ENCODE measurements around the gene MCHR1. TPM values are rescaled to one million over a fixed set of nuclear protein-coding genes. Genes with fewer than 3 reads are reported as not detected.
"Not testable (repeated sequence)": the region's sequence is repeated elsewhere in the genome, so short reads cannot be mapped to it uniquely, and the experiment has no call there.

Gene MCHR1
- total RNA-seq, 1 experiment from 2014 or later = 0.07 TPM

DNA sequence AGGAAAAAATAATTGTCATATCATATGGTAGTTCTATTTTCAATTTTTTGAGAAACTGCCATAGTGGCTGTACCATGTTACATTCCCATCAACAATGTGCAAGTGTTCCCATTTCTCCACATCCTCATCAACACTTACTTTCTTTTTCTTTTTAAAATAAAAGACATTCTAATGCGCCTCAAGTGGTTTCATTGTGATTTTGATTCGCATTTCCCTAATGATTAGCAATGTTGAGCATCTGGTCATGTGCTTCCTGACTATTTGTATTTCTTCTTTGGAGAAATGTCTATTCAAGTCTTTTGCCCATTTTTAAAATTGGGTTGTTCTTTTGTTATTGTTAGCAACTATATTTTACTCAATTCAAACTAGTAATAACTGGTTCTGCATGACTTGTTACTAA, 8.4 kb downstream of the MCHR1 start:
- no peak for DNase-seq (ENCODE audit: low read depth)

- no peak for DNase-seq (ENCODE audit: low read depth)
Measured at GRCh38 chr22:40690370-40690769, 11.1 kb downstream of the MCHR1 start.

- DNase-seq (ENCODE audit: low read depth) = no peak
Measured at GRCh38 chr22:40691532-40691931, 12.2 kb downstream of the MCHR1 start.

DNA sequence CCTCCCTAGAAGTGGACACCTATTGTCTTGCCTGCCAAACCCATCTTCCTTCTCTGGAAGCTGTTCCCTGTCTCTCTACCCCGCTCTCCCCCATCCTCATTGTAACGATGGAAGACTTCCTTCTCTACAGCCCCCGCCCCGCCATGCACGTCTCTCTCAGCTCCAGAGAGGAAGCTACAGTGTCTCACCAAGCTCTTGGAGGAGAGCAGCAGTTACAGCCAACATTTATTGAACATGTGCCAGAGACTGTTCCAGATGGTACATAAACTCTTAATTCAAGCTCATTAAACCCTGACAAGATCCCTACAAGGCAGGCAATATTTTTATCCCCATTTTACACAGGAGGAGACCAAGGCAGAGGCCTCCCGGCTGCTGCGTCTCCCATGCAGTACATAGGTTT, 15.1 kb downstream of the MCHR1 start:
- DNase-seq (ENCODE audit: low read depth) = no peak

GRCh38 chr22:40701274-40701673, 22.0 kb downstream of the MCHR1 start:
- no peak for DNase-seq (ENCODE audit: low read depth)

DNA sequence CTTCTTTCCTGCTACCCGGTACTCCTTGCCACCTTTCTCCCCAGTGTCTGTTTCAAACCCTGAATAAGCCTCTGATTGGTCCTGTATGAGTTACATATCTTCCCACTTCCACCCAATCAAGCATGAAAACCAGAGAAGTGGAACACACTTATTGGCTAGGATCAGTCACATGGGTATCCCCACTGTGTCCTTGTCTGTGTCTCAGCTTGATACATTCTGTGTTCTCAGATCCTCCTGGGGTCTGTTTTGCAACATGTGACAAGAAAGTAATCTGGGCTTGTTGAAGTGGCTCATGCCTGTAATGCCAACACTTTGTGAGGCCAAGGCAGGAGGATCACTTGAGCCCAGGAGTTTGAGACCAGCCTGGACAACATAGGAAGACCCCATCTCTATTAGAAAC, 23.9 kb downstream of the MCHR1 start:
- DNase-seq (ENCODE audit: low read depth) = no peak

- no peak for DNase-seq (ENCODE audit: low read depth)
Measured at GRCh38 chr22:40703736-40704135, 24.5 kb downstream of the MCHR1 start.

GRCh38 chr22:40705918-40706682, 26.8 kb downstream of the MCHR1 start:
- DNase-seq (ENCODE audit: low read depth) = no peak

DNA sequence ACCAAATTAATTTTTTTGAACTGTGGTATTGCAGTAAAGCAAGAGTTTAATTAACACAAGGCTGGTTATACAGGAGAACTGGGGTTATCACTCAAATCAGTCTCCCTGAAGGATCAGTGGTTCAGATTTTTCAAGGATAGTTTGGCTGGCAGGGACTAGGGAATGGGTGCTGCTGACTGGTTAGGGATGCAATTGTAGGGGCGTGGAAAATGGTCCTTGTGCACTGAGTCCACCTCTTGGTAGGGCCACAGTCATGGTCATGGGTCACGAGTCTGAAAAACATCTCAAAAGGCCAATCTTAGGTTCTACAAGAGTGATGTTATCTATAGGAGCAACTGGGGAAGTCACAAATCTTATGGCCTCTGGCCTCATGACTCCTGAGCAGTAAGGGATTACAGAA, 27.9 kb downstream of the MCHR1 start:
- DNase-seq (ENCODE audit: low read depth) = no peak

GRCh38 chr22:40708177-40708576, 28.9 kb downstream of the MCHR1 start:
- DNase-seq (ENCODE audit: low read depth) = no peak

DNA sequence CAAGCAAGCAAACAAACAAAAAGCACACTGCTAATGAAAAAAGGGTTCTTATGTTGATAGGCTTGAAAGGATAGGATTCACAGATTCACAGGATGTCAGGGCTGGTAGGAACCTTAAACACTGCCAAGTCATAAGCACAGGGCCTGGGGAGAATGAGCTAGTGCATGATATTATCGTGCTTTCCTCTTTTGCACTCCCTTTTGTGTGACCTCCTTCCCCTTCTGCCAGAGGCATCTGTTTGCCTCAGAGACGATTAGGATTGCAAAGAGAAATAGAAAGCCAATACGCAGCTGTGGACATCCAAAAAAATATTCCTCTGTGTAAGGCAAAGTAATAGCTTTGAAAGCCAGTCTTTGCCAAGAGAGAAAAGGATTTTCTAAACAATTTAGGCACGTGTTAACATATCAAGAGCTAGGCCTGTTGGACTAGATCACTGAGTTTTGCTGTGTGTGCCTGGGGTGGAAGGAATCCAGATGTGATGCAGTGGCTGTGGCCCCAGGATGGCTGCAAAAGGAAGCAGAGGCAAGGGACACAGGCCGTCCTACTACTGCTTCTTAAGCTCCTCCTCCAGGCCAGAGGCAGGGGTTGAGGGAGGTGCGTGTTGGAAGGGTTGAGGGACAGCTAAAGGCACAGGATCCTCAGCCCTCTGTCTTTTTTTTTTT, 30.6 kb downstream of the MCHR1 start:
- DNase-seq (ENCODE audit: low read depth) = no peak

DNA sequence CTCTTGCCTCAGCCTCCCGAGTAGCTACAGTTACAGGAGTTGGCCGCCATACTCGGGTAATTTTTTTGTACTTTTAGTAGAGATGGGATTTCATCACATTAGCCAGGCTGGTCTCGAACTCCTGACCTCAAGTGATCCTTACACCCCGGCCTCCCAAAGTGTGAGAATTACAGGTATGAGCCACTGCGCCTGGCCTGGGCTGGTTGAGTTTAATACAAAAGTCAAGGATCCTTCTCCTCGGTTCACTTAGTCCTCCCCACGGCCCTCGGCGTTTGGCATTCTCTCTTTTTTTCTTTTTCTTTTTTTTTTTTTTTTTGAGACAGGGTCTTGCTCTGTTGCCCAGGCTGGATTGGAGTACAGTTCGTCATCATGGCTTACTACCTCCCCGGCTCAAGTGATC, 33.0 kb downstream of the MCHR1 start:
- no peak for DNase-seq (ENCODE audit: low read depth)

DNA sequence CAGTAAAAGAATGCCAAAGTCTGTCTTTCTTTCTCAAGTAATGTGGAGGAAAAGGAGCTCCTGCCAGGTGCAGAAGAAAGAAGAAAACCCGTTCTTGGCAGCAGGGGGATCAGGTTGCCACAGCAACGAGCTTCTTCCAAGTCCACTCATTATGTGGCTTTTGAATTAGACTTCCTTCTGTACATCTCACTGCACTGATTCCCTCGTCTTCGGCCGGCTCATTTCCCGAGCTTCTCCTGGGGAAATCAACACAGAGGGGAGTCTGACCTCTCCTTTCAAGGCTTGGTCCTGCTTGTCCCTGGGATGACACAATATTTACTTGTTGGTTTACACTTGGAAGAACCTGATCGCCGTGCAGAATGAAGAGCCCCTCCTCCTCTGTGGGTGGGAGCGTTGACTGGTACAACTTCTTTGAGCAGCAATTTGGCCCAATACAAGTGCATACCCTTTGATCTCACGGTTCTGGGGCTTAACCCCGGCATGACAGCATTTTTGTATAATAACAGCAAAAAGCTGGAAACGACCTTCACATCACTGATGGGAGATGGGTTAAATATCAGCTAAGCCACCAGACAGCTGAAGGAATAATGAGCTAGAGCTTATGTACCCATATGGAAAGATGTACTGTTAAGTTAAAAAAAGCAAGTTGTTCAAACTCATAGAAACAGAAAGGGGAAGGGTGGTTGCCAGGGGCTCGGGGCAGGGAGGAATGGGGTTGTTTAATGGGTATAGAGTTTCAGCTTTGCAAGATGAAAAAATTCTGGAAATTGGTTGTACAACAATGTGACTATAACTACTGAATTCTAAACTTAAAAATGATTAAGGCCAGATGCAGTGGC, 35.4 kb downstream of the MCHR1 start:
- DNase-seq (ENCODE audit: low read depth) = peak; percentile 86

DNA sequence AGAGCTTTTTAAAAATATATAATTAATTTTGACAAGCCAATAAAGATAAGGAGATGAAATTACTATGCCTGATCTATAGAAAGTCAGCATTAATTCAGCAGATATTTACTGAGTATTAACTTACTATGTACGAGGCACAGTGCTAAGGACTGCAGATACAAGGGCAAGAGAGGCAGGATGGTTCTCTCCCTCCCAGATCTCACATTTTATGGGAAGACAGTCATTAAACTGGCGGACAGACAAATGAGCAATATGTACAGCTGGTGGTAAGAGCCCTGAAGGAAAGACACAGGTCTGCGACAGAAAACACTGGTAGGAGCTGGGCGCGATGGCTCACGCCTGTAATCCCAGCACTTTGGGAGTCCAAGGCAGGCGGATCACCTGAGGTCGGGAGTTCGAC, 36.8 kb downstream of the MCHR1 start:
- peak; percentile 69 for DNase-seq (ENCODE audit: low read depth)

DNA sequence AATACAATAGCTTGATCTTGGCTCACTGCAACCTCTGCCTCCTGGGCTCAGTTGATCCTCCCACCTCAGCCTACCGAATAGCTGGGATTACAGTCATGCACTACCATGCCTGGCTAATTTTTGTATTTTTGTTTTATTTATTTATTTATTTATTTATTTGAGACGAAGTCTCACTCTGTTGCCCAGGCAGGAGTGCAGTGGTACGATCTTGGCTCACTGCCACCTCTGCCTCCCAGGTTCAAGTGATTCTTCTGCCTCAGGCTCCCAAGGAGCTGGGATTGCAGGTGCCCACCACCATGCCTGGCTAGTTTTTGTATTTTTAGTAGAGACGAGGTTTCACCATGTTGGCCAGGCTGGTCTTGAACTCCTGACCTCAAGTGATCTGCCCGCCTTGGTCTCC, 38.4 kb downstream of the MCHR1 start:
- not testable (repeated sequence) for DNase-seq (ENCODE audit: low read depth)

DNA sequence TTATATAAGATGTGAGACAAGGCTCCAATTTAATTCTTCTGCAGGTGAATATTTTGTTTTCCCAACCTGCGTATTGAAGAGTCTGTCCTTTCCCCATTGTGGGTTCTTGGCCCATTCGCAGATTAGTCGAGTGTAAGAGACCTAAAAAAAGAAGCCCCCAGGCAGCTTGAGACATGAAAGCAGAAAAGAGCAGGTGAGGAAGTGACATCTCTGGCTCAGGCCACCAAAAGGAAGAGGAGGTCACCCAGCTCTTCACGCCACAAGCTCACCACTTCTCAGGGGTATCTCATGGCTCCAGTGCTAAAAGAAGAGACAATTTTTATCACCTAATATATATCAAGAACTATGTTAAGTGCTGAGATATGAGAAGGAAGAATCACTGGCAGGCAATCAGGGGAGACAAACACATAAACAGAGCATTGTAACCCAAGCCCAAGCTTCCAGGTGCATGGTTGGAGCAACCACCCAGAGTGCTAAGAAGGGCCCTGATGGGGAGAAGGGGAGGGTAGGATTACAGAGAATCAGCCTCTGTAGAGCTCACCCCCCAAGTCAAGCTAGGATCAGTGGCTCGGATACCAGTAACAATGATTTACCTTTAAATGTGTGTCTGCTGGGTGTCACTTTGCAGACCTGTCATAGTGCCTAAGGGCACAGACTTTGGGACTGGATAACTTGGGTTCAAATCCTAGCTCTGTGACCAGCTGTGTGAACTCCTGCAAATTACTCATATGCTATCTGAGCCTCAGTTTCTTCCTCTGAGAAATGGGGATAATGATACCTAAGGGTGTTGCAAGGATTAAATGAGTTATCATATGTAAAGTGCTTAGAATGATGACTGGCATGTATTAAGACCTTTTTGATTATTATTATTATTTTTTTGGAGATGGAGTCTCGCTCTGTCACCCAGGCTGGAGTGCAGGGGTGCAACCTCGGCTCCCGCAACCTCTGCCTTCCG, 39.2 kb downstream of the MCHR1 start:
- no peak for DNase-seq (ENCODE audit: low read depth)

DNA sequence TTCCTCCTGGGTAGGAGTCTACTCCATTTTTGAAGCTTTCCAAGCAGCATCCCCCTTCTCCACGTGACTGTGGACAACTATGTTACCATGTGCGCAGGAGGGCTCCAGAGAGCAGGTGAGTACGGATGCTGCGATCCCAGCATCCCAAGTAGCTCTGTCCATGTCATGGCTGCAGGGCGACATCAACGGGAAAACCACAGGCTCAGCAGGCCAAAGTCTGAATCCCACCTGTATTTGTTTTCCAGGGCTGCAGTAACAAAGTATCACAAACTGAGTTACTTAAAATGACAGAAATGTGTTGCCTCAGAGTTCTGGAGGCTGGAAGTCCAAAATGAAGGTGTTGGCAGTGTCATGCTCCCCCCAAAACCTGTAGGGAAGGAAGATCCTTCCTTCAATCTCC, 40.3 kb downstream of the MCHR1 start:
- no peak for DNase-seq (ENCODE audit: low read depth)

GRCh38 chr22:40720156-40720537, 40.9 kb downstream of the MCHR1 start:
- DNase-seq (ENCODE audit: low read depth) = not testable (repeated sequence)

GRCh38 chr22:40720538-40721256, 41.4 kb downstream of the MCHR1 start:
- DNase-seq (ENCODE audit: low read depth) = peak; percentile 68

DNA sequence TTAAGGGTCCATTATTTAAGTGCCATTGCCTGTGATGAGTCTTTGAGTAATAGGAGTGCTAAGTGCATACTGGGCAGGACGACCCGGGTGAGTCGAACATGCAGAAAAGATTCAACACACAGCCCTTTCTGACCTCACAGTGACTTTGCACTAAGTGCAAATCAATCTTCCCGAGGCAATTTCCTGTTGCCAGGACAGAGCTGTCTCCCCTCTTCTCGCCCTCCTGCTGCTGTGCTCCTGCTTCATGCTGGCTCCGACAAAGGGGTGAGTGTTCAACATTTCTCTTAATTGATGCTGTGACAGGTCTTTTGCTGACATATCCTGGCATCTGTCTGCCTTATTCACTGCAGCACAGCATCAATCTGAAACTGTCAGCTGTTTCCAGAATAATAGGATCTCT, 42.0 kb downstream of the MCHR1 start:
- DNase-seq (ENCODE audit: low read depth) = peak; percentile 77

DNA sequence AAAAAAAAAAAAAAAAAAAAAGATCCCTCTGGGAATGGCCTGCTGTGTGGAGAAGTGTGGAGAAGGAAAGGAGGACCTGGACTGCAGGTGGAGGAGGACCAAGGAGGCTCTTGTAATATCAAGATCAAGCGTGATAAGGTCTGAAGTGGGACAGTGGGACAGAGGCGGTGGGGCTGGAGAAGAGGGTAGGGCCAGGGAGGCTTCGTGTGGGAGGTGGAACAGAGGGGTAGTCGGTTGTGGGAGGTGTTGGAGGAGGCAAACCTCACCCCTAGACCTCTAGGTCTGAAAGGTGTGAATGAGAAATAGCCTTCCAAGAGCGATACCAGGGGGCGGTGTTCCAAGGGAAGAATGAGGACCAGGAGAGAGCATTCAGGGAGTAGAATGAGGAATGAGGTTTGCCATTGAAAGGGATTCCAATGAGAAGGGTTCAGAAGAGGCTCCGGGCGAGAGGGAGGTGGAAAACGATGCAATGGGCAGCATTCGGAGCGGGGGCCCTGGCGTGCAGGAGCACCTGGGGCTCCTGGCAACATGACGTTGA, 44.2 kb downstream of the MCHR1 start:
- DNase-seq (ENCODE audit: low read depth) = no peak

Measured in M059J (cell line).